ENCODE data around the gene KIRREL3.
A peak's percentile ranks its signal among the peaks of the same experiment; 100 is the strongest.

The KIRREL3 gene

DNA sequence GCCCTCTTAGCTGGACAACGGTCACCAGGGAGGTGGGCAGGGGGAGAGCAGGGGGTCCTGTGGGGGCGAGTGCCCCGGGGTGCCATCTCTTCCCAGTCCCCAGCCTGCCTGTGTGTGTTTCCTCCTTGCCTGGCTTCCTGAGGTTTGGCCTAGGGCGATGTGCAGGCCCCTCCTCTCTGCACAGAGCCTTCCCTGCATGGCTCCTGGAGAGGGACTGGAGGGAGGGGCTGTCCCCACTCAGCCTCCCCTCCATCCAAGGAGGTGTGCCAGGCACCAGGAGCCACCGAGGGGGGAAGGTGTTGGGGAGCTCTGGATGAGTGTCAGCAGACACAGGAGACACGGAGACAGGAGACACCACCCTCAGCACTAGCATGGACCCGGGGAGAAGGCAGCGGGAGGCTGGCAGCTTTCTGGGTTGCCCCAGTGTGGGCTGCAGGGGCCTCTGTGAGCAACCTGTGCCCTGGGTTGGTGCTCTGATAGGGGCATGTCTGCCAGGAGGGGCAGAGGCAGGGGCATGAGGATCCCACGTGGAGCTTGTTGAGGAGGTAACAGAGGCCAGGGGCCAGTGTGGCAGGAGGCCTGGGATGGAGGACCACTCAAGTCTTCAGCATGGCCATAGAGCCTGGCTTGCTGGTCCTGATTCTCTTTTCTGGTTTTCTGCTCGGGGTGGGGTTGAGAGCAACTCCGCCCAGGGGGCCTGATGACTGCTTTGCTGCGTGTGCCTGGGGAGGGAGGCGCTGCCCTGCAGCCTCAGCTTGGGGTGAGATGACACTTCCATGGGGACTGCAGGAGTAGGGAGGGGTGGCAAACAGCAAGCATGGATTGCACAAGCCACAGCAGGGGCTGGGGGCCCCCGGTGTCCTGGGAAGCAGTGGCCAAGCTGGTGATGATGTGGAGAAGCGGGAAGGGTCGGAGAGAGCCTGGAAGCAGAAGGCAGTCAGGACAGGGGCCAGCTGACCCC lies 566.3 kb downstream of the KIRREL3 start:
- no peak overlapping the region for H3K4me3 ChIP-seq (ENCODE audit: low read length)
- DNase-seq (ENCODE audit: low read depth), result no peak
- TF ChIP-seq, protein P1, sequence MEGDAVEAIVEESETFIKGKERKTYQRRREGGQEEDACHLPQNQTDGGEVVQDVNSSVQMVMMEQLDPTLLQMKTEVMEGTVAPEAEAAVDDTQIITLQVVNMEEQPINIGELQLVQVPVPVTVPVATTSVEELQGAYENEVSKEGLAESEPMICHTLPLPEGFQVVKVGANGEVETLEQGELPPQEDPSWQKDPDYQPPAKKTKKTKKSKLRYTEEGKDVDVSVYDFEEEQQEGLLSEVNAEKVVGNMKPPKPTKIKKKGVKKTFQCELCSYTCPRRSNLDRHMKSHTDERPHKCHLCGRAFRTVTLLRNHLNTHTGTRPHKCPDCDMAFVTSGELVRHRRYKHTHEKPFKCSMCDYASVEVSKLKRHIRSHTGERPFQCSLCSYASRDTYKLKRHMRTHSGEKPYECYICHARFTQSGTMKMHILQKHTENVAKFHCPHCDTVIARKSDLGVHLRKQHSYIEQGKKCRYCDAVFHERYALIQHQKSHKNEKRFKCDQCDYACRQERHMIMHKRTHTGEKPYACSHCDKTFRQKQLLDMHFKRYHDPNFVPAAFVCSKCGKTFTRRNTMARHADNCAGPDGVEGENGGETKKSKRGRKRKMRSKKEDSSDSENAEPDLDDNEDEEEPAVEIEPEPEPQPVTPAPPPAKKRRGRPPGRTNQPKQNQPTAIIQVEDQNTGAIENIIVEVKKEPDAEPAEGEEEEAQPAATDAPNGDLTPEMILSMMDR (conservative IDR thresholded peaks at IDR 0.05; ENCODE audit: low read length), result no peak

DNA sequence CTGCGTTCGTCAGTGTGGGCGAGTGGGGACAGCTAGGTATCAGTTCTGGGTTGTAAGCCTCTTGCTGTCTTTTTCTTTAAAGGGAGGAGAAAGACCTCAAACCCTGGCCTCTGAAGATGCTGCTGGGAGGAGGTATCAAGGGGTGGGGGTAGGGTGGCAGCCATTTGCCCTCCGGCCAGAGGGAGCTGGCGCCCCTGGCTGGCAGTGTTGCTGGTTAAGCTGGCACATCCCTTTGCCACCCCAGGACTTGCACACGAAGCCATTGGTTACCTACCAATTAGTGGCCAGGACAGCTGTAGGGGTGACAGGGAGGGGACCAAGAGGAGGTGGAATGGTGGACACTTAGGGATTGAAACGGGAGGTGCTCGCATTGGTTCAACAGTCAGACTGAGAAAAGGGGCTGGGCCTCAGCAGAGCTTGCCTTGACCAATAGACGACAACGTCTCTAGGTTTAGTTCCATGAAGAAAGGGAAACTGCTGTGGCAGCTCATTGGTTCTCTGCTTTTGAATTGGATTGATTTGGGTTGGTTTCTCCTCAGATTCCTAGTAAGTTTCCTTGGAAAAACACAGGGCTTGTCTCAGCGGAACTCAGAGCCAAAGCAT lies 567.2 kb downstream of the KIRREL3 start:
- DNase-seq (ENCODE audit: low read depth), result no peak
- TF ChIP-seq, protein P1 (conservative IDR thresholded peaks at IDR 0.05; ENCODE audit: low read length), result no peak
- H3K4me3 ChIP-seq (ENCODE audit: low read length), result no peak overlapping the region

DNA sequence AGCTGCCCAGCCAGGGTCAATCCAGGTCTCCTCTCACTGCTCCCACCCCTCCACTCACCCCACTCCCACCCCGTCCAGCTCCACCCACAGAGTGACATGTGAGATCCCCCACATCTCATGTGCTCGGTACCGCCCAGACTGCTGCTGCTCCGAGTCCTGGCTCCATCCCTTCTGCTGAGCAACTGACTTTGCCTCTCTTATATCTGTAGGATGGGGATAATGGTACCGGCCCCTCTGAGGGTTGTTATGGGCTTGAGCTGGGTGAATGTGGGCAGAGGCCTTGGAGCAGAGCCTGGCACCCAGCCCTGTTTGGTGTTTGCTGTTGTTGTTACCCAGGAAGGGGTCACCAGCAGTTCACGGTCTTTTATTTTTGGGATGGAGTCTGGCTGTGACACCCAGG lies 568.0 kb downstream of the KIRREL3 start:
- TF ChIP-seq, protein P1 (conservative IDR thresholded peaks at IDR 0.05; ENCODE audit: low read length), result no peak
- DNase-seq (ENCODE audit: low read depth), result no peak
- H3K4me3 ChIP-seq (ENCODE audit: low read length), result no peak overlapping the region

DNA sequence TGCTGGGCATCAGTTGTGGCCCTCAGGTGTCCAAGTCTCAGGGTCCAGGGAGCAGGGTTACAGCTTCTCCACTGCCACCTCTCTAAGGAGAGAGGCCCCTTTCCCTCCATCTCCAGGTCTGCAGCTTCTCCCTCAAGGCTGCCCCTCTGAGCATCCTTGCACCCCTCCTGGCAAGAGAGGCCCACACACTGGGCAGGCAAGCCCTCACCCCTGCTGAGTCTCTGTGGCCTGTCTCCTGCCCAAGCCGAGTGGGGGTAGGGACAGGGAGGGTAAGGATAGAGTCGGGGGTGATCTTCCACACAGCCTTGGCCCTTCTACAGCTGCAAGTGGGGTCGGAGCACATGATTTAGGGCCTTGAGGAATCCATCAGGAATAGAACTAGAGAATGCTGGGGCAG lies 568.5 kb downstream of the KIRREL3 start:
- DNase-seq (ENCODE audit: low read depth), result no peak
- H3K4me3 ChIP-seq (ENCODE audit: low read length), result no peak overlapping the region
- TF ChIP-seq, protein P1 (conservative IDR thresholded peaks at IDR 0.05; ENCODE audit: low read length), result no peak

DNA sequence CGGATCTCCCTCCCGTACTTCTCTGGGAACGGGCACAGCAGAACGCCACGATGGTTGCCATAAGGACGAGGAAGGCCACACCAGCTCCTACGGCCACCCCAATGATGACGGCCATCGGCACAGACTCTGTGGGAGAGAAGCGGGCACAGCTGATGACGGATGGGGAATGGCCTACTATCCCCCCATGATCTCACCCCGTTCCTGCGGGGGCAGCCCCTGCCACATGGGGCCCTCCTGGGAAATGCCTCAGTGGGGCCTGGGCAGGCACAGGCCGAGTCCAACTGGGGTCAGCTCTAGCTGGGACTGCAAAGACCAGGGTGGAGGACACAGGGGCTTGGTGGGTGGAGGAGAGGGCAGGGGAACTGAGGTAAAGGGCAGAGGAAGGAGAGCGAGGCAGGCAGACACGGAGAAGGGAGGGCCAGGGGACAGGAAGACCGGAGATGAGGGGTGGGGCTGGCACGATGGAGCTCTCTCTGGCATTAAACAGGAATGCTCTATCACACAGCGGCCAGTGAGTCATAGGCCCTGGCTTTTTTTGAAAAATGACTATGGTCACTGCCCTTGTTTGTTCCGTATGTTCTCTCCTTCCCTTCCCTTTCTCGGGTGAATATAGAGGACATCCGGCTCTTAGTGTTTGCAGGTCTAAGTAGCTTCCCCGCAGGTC lies 569.0 kb downstream of the KIRREL3 start:
- TF ChIP-seq, protein P1 (conservative IDR thresholded peaks at IDR 0.05; ENCODE audit: low read length), result no peak
- peak; percentile 88 for DNase-seq (ENCODE audit: low read depth)
- no peak overlapping the region for H3K4me3 ChIP-seq (ENCODE audit: low read length)

DNA sequence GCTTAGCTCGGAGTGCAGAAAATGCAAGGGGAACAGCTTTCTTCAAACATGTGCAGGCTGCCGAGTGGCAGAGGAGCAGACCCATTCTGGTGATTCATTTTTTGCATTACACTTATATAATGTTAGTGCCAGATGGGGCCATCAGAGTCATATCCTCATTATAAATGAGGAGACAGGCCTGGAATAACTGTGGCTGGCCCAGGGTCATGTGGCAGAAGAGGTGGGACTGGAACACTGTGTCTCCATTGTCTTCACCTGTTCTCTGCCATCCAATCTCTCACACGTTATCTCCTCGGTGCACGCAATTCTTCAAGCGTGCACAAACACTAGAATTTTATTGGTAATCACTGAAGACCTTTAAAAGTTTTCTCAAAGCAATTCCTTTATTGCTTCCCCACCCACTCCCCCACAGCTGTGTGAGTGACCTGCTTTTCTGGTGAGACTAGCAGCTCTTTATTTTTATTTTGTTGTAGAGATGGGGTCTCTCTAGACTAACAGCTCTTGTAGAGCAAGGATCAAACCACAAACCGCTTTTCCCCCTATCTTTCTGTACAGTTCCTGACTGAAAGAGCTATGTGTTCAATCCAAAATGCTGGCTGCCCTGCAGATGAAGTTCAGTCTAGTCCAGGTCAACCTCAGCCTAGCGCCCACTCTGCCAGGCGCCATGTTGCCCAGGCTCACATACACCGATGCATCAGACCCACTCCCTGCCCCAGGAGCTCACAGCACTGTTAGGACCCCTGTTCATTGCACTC lies 569.8 kb downstream of the KIRREL3 start:
- DNase-seq (ENCODE audit: low read depth), result no peak
- no peak overlapping the region for H3K4me3 ChIP-seq (ENCODE audit: low read length)
- TF ChIP-seq, protein P1 (conservative IDR thresholded peaks at IDR 0.05; ENCODE audit: low read length), result no peak

Measured in AG10803 (cell line).